Endothelial cell of umbilical vein (primary cell): ENCODE results near the gene CD8A. TPM values are rescaled to one million over a fixed set of nuclear protein-coding genes. Genes with fewer than 3 reads are reported as not detected.

Experiments
- BruUV-seq: library from RNA; stranded (reverse); fragments of 400-500 nt; replicated peaks from 2 replicates; lab custom pipeline; 2021; lab: Mats Ljungman, UMichigan
- CTCF ChIA-PET: fragments of 300-600, 350-600 bp; sonication (Branson Sonifier 250); formaldehyde crosslinking; loops from one replicate; lab custom pipeline; 2021; ENCODE audit warnings: antibody characterized with exemption, inconsistent platforms; lab: Charles Lee
- POLR2A ChIA-PET: fragments of 300-600, 350-600 bp; sonication (Branson Sonifier 250); formaldehyde crosslinking; loops from one replicate; lab custom pipeline; 2021; ENCODE audit warnings: antibody characterized with exemption, inconsistent platforms; lab: Charles Lee
- DNase-seq: peaks from one replicate; pipeline ENCODE4 v3.0.0-alpha.2; 2011; ENCODE audit warnings: low read depth, low spot score
- FAIRE-seq: peaks from 2 replicates; lab custom pipeline; 2011; peaks lifted over from hg19 to GRCh38; lab: Jason Lieb, UNC
- H2AFZ ChIP-seq: 2 replicates; pipeline ENCODE4 v1.6.0; 2012; ENCODE audit warnings: low read depth, low read length, control low read depth, inconsistent platforms
- H3K27ac ChIP-seq: 2 replicates; pipeline ENCODE4 v1.5.1; 2011; ENCODE audit warnings: low read depth, mild to moderate bottlenecking, control low read depth, low read length, moderate library complexity; ENCODE audit not compliant: insufficient read depth
- H3K27me3 ChIP-seq, 2 experiments: 2 replicates each; pipeline versions ENCODE4 v1.6.0 to v1.6.1; 2011; ENCODE audit warnings: low read length in 2 of 2, mixed read lengths in 1 of 2; ENCODE audit not compliant: control insufficient read depth in 2 of 2, insufficient read depth in 2 of 2
- H3K36me3 ChIP-seq, 2 experiments: 2 replicates in 1 of 2; 3 replicates in 1 of 2; pipeline ENCODE4 v1.5.1; 2011; ENCODE audit warnings: low read length in 2 of 2, mild to moderate bottlenecking in 1 of 2, moderate library complexity in 1 of 2; ENCODE audit not compliant: control insufficient read depth in 2 of 2, insufficient read depth in 2 of 2; ENCODE audit errors: extremely low read depth in 1 of 2
- H3K4me1 ChIP-seq: 3 replicates; pipeline ENCODE4 v1.5.1; 2011; ENCODE audit warnings: mild to moderate bottlenecking, low read length; ENCODE audit not compliant: control insufficient read depth, insufficient read depth; ENCODE audit errors: extremely low read depth
- H3K4me2 ChIP-seq: 2 replicates; pipeline ENCODE4 v1.6.1; 2011; ENCODE audit warnings: low read length, control low read depth, mixed read lengths; ENCODE audit not compliant: insufficient read depth
- H3K4me3 ChIP-seq, 3 experiments: fragments of 200-600 bp in 1 of 3; sonication (generic), shearing (Covaris generic) in 1 of 3; replicated peaks in 1 of 3; 2 replicates each; pipeline ENCODE4 v1.5.1; 2011 to 2016; ENCODE audit warnings: control low read depth in 3 of 3, low read length in 3 of 3, mild to moderate bottlenecking in 2 of 3, inconsistent platforms in 1 of 3, low read depth in 1 of 3, moderate library complexity in 1 of 3; ENCODE audit not compliant: insufficient read depth in 1 of 3
- H3K79me2 ChIP-seq: 2 replicates; pipeline ENCODE4 v1.6.0; 2012; ENCODE audit warnings: low read length, inconsistent platforms; ENCODE audit not compliant: control insufficient read depth, insufficient read depth
- H3K9ac ChIP-seq: replicated peaks from 2 replicates; pipeline ENCODE3; 2011; ENCODE audit warnings: low read length, control low read depth; ENCODE audit not compliant: insufficient read depth; ENCODE audit errors: extremely low read depth
- H3K9me1 ChIP-seq: replicated peaks from 3 replicates; pipeline ENCODE4 v1.6.0; 2011; ENCODE audit warnings: mild to moderate bottlenecking, low read length; ENCODE audit not compliant: control insufficient read depth, insufficient read depth; ENCODE audit errors: extremely low read depth
- H3K9me3 ChIP-seq: replicated peaks from 2 replicates; pipeline ENCODE4 v1.5.1; 2012; ENCODE audit warnings: low read length, inconsistent platforms; ENCODE audit not compliant: control insufficient read depth, insufficient read depth
- H4K20me1 ChIP-seq: replicated peaks from 2 replicates; pipeline ENCODE3; 2011; ENCODE audit warnings: mild to moderate bottlenecking, low read length; ENCODE audit not compliant: control insufficient read depth, insufficient read depth; ENCODE audit errors: extremely low read depth
- CTCF ChIP-seq, 2 donors: IDR thresholded peaks; 1 replicate in 1 of 2; 2 replicates in 1 of 2; pipeline ENCODE4 v1.5.1; 2011; ENCODE audit warnings: low read length in 2 of 2, mild to moderate bottlenecking in 2 of 2, moderate library complexity in 2 of 2, control low read depth in 1 of 2, inconsistent platforms in 1 of 2, low read depth in 1 of 2; ENCODE audit not compliant: insufficient read depth in 1 of 2; ENCODE audit errors: extremely low read depth in 1 of 2
- EZH2 ChIP-seq: IDR thresholded peaks from 2 replicates; pipeline ENCODE4 v1.6.1; 2012; ENCODE audit warnings: borderline replicate concordance, low read depth, mild to moderate bottlenecking, moderate library complexity, low read length, inconsistent platforms; ENCODE audit not compliant: severe bottlenecking
- FOS ChIP-seq: IDR thresholded peaks from 2 replicates; pipeline ENCODE4 v1.6.1; 2011; ENCODE audit warnings: mild to moderate bottlenecking, low read length, moderate library complexity, borderline replicate concordance; ENCODE audit not compliant: insufficient read depth
- GATA2 ChIP-seq: IDR thresholded peaks from 2 replicates; pipeline ENCODE4 v1.7.0; 2011; ENCODE audit warnings: low read depth, mild to moderate bottlenecking, moderate library complexity, mixed read lengths, low read length; ENCODE audit not compliant: insufficient read length, insufficient read depth
- MAX ChIP-seq: IDR thresholded peaks from 2 replicates; pipeline ENCODE4 v1.6.1; 2011; ENCODE audit not compliant: insufficient read depth, insufficient read length
- MYC ChIP-seq: IDR thresholded peaks from one replicate; pipeline ENCODE4 v1.6.1; 2011; ENCODE audit warnings: mild to moderate bottlenecking, low read depth, low read length
- POLR2A ChIP-seq: IDR thresholded peaks from 2 replicates; pipeline ENCODE4 v1.6.1; 2012; ENCODE audit warnings: low read depth, mild to moderate bottlenecking, control low read depth, low read length
- POLR2AphosphoS5 ChIP-seq: IDR thresholded peaks from 2 replicates; pipeline ENCODE4 v1.6.1; 2012; ENCODE audit warnings: low read depth, mild to moderate bottlenecking, control low read depth, low read length, moderate library complexity; ENCODE audit not compliant: insufficient read depth
- dilution Hi-C: fragments of 300-500 bp; cut with MboI; formaldehyde crosslinking; loops from one replicate; pipeline ENCODE4 v1.15.0; 2019; ENCODE audit warnings: low sequenced_read_pairs; ENCODE audit not compliant: extremely low pct_ligation_motif_present
- intact Hi-C: fragments of 100-400 bp; cut with micrococcal nuclease; formaldehyde crosslinking; loops from one replicate; pipeline ENCODE4 v1.10.0; 2022
- polyA plus RNA-seq, 4 experiments: library from polyadenylated mRNA; depleted of rRNA in 3 of 4; stranded (reverse) in 3 of 4; unstranded in 1 of 4; fragments of >200 nt; gene quantifications; 2 replicates each; pipeline versions ENCODE4 v1.2.1 to v1.2.3, GENCODE V29; 2011 to 2012; ENCODE audit warnings: missing spikeins in 1 of 4
- total RNA-seq: library from RNA; stranded (reverse); gene quantifications from 2 replicates; pipeline ENCODE4 v1.2.3, GENCODE V29; 2021

CD8A gene
- total and polyA plus RNA-seq, 2 donors (not counting 3 experiments of a cell fraction or from before 2014, with no cell fraction given): not detected

- FAIRE-seq (no peak), DNase-seq (no peak)
- H3K79me2 ChIP-seq: no peaks in the 10 kb centered on the region
- no peak overlapping the region for H3K27ac ChIP-seq
- no TSS peak for BruUV-seq
- no peaks in the 10 kb centered on the region for H3K27me3 ChIP-seq
- no peak overlapping the region for H2AFZ ChIP-seq
- no peak overlapping the region for H3K4me3 ChIP-seq
- peaks cover 0 to 18% of the 10 kb centered on the region in 2 experiments for H3K36me3 ChIP-seq
- ChIA-PET POLR2A (no interaction called here), CTCF (no interaction called here)
- intact Hi-C loops (no loop called here), dilution Hi-C loops (no loop called here)
- H3K4me2 ChIP-seq: no peak overlapping the region
- H3K9ac ChIP-seq: no peak overlapping the region
- H4K20me1 ChIP-seq: no peaks in the 10 kb centered on the region
- H3K4me1 ChIP-seq: no peaks in the 10 kb centered on the region
- H3K9me3 ChIP-seq: no peaks in the 10 kb centered on the region
- no peaks in the 10 kb centered on the region for H3K9me1 ChIP-seq
- TF ChIP-seq FOS: no peak
- no peak for TF ChIP-seq GATA2
- no peak for TF ChIP-seq EZH2
- no peak for TF ChIP-seq MAX
- no peak for TF ChIP-seq POLR2AphosphoS5
- TF ChIP-seq MYC: no peak
- no peak for TF ChIP-seq POLR2A
Observed at GRCh38 chr2:86769838-86770237, 20.9 kb downstream of the CD8A start.

- CTCF ChIA-PET: no interaction called here
- H3K4me1 ChIP-seq: no peaks in the 10 kb centered on the region
- no peaks in the 10 kb centered on the region for H3K9me3 ChIP-seq
- H3K4me3 ChIP-seq: no peak overlapping the region
- no TSS peak for BruUV-seq
- H3K9me1 ChIP-seq: no peaks in the 10 kb centered on the region
- TF ChIP-seq FOS (no peak), POLR2A (no peak), MAX (no peak), EZH2 (no peak), CTCF (IDR thresholded peaks at IDR 0.05; ENCODE audit: extremely low read depth in 1 of 2, insufficient read depth in 1 of 2, low read depth in 1 of 2, low read length in 2 of 2) (no peak), MYC (no peak), POLR2AphosphoS5 (no peak), GATA2 (no peak)
- H3K36me3 ChIP-seq: peaks cover 0 to 15% of the 10 kb centered on the region in 2 experiments
- peaks cover 4% of the 10 kb centered on the region for H4K20me1 ChIP-seq
- POLR2A ChIA-PET: no interaction called here
- H3K9ac ChIP-seq: no peak overlapping the region
- H2AFZ ChIP-seq: no peak overlapping the region
- FAIRE-seq (no peak), DNase-seq (no peak)
- intact Hi-C loops: no loop called here
- dilution Hi-C loops: no loop called here
- no peaks in the 10 kb centered on the region for H3K27me3 ChIP-seq
- no peaks in the 10 kb centered on the region for H3K79me2 ChIP-seq
- no peak overlapping the region for H3K4me2 ChIP-seq
- H3K27ac ChIP-seq: no peak overlapping the region
Observed at GRCh38 chr2:86768189-86768949, 22.3 kb downstream of the CD8A start.
